GM12878 (cell line): ENCODE data around the gene WWTR1. TPM values are rescaled to one million over a fixed set of nuclear protein-coding genes. Genes with fewer than 3 reads are reported as not detected.

Source experiments
- ATAC-seq: fragments of 200-7000 bp; cut with Tn5 transposase; 3 replicates; pipeline ENCODE4 v1.9.1; 2020; ENCODE audit warnings: mild to moderate bottlenecking, moderate library complexity
- BruUV-seq: library from RNA; stranded (reverse); fragments of 400-500 nt; replicated peaks from 2 replicates; lab custom pipeline; 2021; lab: Mats Ljungman, UMichigan
- CTCF ChIA-PET: fragments of 300-600 bp; sonication (Branson Sonifier 250); formaldehyde crosslinking; extraction: SDS; loops from one replicate; lab custom pipeline; 2021; ENCODE audit warnings: inconsistent platforms; lab: Yijun Ruan, JAX
- POLR2A ChIA-PET: fragments of 350-600 bp; formaldehyde crosslinking; extraction: SDS; loops from one replicate; lab custom pipeline; 2021; ENCODE audit warnings: inconsistent platforms; lab: Charles Lee
- RAD21 ChIA-PET: fragments of 300-600 bp; sonication (Branson Sonifier 250); formaldehyde crosslinking; loops from one replicate; lab custom pipeline; 2023; ENCODE audit warnings: antibody characterized with exemption; ENCODE audit not compliant: unreplicated experiment; lab: Charles Lee
- SMC1A ChIA-PET: fragments of 300-600 bp; sonication (Branson Sonifier 250); formaldehyde crosslinking; loops from one replicate; lab custom pipeline; 2023; ENCODE audit not compliant: unreplicated experiment, uncharacterized antibody; lab: Charles Lee
- DNase-seq: peaks from one replicate; pipeline ENCODE4 v3.0.0-alpha.2; 2011; ENCODE audit warnings: low read depth, low spot score
- FAIRE-seq: peaks from 3 replicates; lab custom pipeline; 2011; peaks lifted over from hg19 to GRCh38; lab: Jason Lieb, UNC
- H2AFZ ChIP-seq: 2 replicates; pipeline ENCODE4 v1.6.0; 2011; ENCODE audit warnings: low read depth, low read length, control low read depth; ENCODE audit not compliant: control insufficient read depth
- H3K27ac ChIP-seq: 2 replicates; pipeline ENCODE4 v1.5.1; 2011; ENCODE audit warnings: control low read depth; ENCODE audit not compliant: control insufficient read depth, insufficient read depth
- H3K27me3 ChIP-seq, 2 experiments: replicated peaks in 1 of 2; 2 replicates each; pipeline versions ENCODE4 v1.6.0 to v1.6.1; 2011; ENCODE audit warnings: low read length in 1 of 2; ENCODE audit not compliant: control insufficient read depth in 2 of 2, insufficient read depth in 2 of 2
- H3K36me3 ChIP-seq, 2 experiments: 2 replicates each; pipeline ENCODE4 v1.5.1; 2011; ENCODE audit warnings: low read length in 1 of 2; ENCODE audit not compliant: control insufficient read depth in 2 of 2, insufficient read depth in 2 of 2
- H3K4me1 ChIP-seq: 2 replicates; pipeline ENCODE4 v1.6.1; 2011; ENCODE audit warnings: mild to moderate bottlenecking, low read length, moderate library complexity, mixed read lengths; ENCODE audit not compliant: control insufficient read depth, insufficient read depth
- H3K4me2 ChIP-seq: 2 replicates; pipeline ENCODE4 v1.6.0; 2011; ENCODE audit warnings: control low read depth; ENCODE audit not compliant: control insufficient read depth, insufficient read depth
- H3K4me3 ChIP-seq: fragments of 200-600 bp; sonication (generic); 2 replicates; pipeline ENCODE4 v1.5.1; 2016
- H3K79me2 ChIP-seq: 2 replicates; pipeline ENCODE4 v1.6.0; 2011; ENCODE audit warnings: low read length; ENCODE audit not compliant: control insufficient read depth, insufficient read depth
- H3K9ac ChIP-seq: 2 replicates; pipeline ENCODE4 v1.8.0; 2011; ENCODE audit warnings: low read length, control low read depth, mixed read lengths; ENCODE audit not compliant: control insufficient read depth, insufficient read depth
- H3K9me3 ChIP-seq: replicated peaks from 3 replicates; pipeline ENCODE4 v1.5.1; 2011; ENCODE audit warnings: mild to moderate bottlenecking, low read length; ENCODE audit not compliant: control insufficient read depth, insufficient read depth
- H4K20me1 ChIP-seq: 2 replicates; pipeline ENCODE4 v1.6.0; 2011; ENCODE audit not compliant: control insufficient read depth, insufficient read depth
- CREM ChIP-seq: IDR thresholded peaks from 2 replicates; pipeline ENCODE4 v1.6.1; 2014; ENCODE audit warnings: antibody characterized with exemption, low read depth
- EZH2 ChIP-seq: IDR thresholded peaks from 2 replicates; pipeline ENCODE4 v1.6.1; 2012; ENCODE audit warnings: low read depth, mild to moderate bottlenecking, control low read depth, inconsistent platforms, low read length, borderline replicate concordance; ENCODE audit not compliant: control insufficient read depth
- IKZF1 ChIP-seq: fragments of 450-650 bp; conservative IDR thresholded peaks from 2 replicates; pipeline ENCODE4 v1.6.1; 2017; ENCODE audit warnings: antibody characterized with exemption, mild to moderate bottlenecking
- IRF4 ChIP-seq: IDR thresholded peaks from 2 replicates; pipeline ENCODE4 v1.6.1; 2011; ENCODE audit warnings: low read depth, low read length
- JUNB ChIP-seq: IDR thresholded peaks from 2 replicates; pipeline ENCODE4 v1.6.1; 2016; ENCODE audit warnings: antibody characterized with exemption, mild to moderate bottlenecking
- MTA2 ChIP-seq: fragments of 450-650 bp; IDR thresholded peaks from 2 replicates; pipeline ENCODE4 v1.6.1; 2016; ENCODE audit warnings: low read depth, mild to moderate bottlenecking, moderate library complexity
- MYB ChIP-seq: fragments of 150-350 bp; IDR thresholded peaks from 2 replicates; pipeline ENCODE4 v1.6.1; 2014; ENCODE audit warnings: mild to moderate bottlenecking, low read depth, low read length, borderline replicate concordance
- NR2F1 ChIP-seq: fragments of 450-650 bp; conservative IDR thresholded peaks from 2 replicates; pipeline ENCODE4 v1.6.1; 2017; ENCODE audit warnings: mild to moderate bottlenecking
- PAX5 ChIP-seq: IDR thresholded peaks from 2 replicates; pipeline ENCODE4 v1.6.1; 2011; ENCODE audit warnings: low read depth, low read length, borderline replicate concordance
- RAD21 ChIP-seq: IDR thresholded peaks from 2 replicates; pipeline ENCODE4 v1.6.1; 2011; ENCODE audit warnings: mild to moderate bottlenecking, low read depth, low read length, moderate library complexity; ENCODE audit not compliant: insufficient read depth
- RELA ChIP-seq: fragments of 450-650 bp; IDR thresholded peaks from 2 replicates; pipeline ENCODE4 v1.8.0; 2014; ENCODE audit warnings: borderline replicate concordance; ENCODE audit not compliant: partially characterized antibody
- SUPT20H ChIP-seq: IDR thresholded peaks from 2 replicates; pipeline ENCODE4 v1.6.1; 2011; ENCODE audit warnings: low read depth, mild to moderate bottlenecking, low read length, moderate library complexity, borderline replicate concordance; ENCODE audit not compliant: control insufficient read depth
- ZSCAN29 ChIP-seq: fragments of 450-650 bp; IDR thresholded peaks from 2 replicates; pipeline ENCODE4 v1.6.1; 2017; ENCODE audit warnings: mild to moderate bottlenecking, moderate library complexity
- WGBS: methylation state at CpG from one replicate; pipeline ENCODE4 v1.1.6; 2016; ENCODE audit warnings: low lambda C conversion rate; ENCODE audit not compliant: insufficient replicate concordance, insufficient coverage; ENCODE audit errors: missing lambda C conversion rate; 5-methylcytosine and 5-hydroxymethylcytosine counted together
- in situ Hi-C: fragments of 300-500 bp; cut with MboI; formaldehyde crosslinking; loops from 9 replicates; pipeline ENCODE4 v1.14.3; 2018; ENCODE audit warnings: mixed read lengths
- intact Hi-C: fragments of 100-400 bp; cut with micrococcal nuclease; formaldehyde crosslinking; loops from one replicate; pipeline ENCODE4 v1.14.2; 2022; ENCODE audit not compliant: unreplicated experiment
- polyA plus RNA-seq, 11 experiments: library from polyadenylated mRNA; depleted of rRNA in 4 of 11; unstranded in 6 of 11; stranded (reverse) in 5 of 11; fragments of >200 nt; fragmentation: Nextera tagmentation in 4 of 11; fragmentation: Illumina TruSeq in 1 of 11; extraction: Ambion mirVana in 4 of 11; extraction: Trizol in 1 of 11; gene quantifications; 1 replicate in 1 of 11; 2 replicates in 10 of 11; pipeline versions ENCODE4 v1.2.1 to v1.2.3, GENCODE V29; 2011 to 2016; ENCODE audit warnings: inconsistent platforms in 2 of 11, missing spikeins in 2 of 11, low read depth in 1 of 11
- total RNA-seq, 4 experiments: library from RNA; depleted of rRNA in 3 of 4; stranded (reverse); fragments of >200 nt in 3 of 4; fragmentation: Illumina TruSeq in 1 of 4; extraction: Trizol in 1 of 4; gene quantifications; 2 replicates each; pipeline versions ENCODE4 v1.2.1 to v1.2.3, GENCODE V29; 2013 to 2021
- TF ChIP-seq, protein P1 (sequence below): fragments of 450-650 bp; IDR thresholded peaks from 2 replicates; pipeline ENCODE4 v1.6.1; 2017; ENCODE audit warnings: mild to moderate bottlenecking, moderate library complexity

The WWTR1 gene
- total and polyA plus RNA-seq, 10 of the 15 experiments (the other 5 are each of a cell fraction or from before 2014, with no cell fraction given), result 2.5 to 18.5 (median 5.8) TPM

DNA sequence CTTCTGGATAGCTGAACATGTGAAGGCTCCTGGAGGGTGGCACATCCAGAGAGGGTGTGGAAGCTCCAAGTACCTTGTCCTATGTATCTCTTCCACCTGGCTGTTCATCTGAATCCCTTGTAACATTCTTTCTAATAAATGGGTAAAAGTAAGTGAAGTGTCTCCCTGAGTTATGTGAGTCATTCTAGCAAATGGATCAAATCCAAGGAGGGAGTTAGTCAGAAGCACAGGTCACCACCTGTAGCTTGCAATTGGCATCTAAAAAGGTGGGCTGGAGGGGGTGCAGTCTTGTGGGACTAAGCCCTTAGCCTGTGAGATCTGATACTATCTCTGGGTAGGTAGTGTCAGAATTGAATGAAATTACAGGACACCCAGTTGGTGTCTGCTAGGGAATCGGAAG lies 71.0 kb downstream of the WWTR1 start:
- POLR2A ChIA-PET, result interaction anchor here (1.0 to 2.9 kb wide), 7 partner anchors 9 to 28 kb away, joined by 3 to 26 read pairs (median 6); no protein-coding TSS in a partner anchor
- ATAC-seq (no peak), DNase-seq (no peak), FAIRE-seq (no peak)
- SMC1A ChIA-PET, result interaction anchor here (0.8 to 7.2 kb wide), 11 partner anchors 8 to 130 kb away, joined by 3 to 197 read pairs (median 6); no protein-coding TSS in a partner anchor
- TF ChIP-seq PAX5 (no peak), EZH2 (no peak), IRF4 (no peak), IKZF1 (no peak), RELA (no peak), RAD21 (no peak), MYB (no peak), NR2F1 (no peak), MTA2 (no peak), CREM (no peak), JUNB (no peak), ZSCAN29 (no peak), SUPT20H (no peak)
- TF ChIP-seq, protein P1, sequence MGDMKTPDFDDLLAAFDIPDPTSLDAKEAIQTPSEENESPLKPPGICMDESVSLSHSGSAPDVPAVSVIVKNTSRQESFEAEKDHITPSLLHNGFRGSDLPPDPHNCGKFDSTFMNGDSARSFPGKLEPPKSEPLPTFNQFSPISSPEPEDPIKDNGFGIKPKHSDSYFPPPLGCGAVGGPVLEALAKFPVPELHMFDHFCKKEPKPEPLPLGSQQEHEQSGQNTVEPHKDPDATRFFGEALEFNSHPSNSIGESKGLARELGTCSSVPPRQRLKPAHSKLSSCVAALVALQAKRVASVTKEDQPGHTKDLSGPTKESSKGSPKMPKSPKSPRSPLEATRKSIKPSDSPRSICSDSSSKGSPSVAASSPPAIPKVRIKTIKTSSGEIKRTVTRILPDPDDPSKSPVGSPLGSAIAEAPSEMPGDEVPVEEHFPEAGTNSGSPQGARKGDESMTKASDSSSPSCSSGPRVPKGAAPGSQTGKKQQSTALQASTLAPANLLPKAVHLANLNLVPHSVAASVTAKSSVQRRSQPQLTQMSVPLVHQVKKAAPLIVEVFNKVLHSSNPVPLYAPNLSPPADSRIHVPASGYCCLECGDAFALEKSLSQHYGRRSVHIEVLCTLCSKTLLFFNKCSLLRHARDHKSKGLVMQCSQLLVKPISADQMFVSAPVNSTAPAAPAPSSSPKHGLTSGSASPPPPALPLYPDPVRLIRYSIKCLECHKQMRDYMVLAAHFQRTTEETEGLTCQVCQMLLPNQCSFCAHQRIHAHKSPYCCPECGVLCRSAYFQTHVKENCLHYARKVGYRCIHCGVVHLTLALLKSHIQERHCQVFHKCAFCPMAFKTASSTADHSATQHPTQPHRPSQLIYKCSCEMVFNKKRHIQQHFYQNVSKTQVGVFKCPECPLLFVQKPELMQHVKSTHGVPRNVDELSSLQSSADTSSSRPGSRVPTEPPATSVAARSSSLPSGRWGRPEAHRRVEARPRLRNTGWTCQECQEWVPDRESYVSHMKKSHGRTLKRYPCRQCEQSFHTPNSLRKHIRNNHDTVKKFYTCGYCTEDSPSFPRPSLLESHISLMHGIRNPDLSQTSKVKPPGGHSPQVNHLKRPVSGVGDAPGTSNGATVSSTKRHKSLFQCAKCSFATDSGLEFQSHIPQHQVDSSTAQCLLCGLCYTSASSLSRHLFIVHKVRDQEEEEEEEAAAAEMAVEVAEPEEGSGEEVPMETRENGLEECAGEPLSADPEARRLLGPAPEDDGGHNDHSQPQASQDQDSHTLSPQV, result no peak
- Histone ChIP-seq H4K20me1 (no peaks in the 10 kb centered on the region), H3K4me1 (peaks cover 36% of the 10 kb centered on the region), H3K27me3 (no peaks in the 10 kb centered on the region), H3K9ac (no peak overlapping the region), H3K4me2 (no peak overlapping the region), H2AFZ (no peak overlapping the region), H3K27ac (no peak overlapping the region), H3K4me3 (no peak overlapping the region), H3K36me3 (no peaks in the 10 kb centered on the region), H3K79me2 (peaks cover 2% of the 10 kb centered on the region), H3K9me3 (no peaks in the 10 kb centered on the region)
- in situ Hi-C loops (loop anchor here (25.0 kb wide), 1 partner anchor 1275 kb away; no protein-coding TSS in a partner anchor), intact Hi-C loops (no loop called here)
- RAD21 ChIA-PET, result interaction anchor here (0.7 to 6.5 kb wide), 10 partner anchors 11 to 184 kb away, joined by 3 to 77 read pairs (median 8); partner anchors contain the start of gene WWTR1
- no TSS peak for BruUV-seq
- WGBS, result 100% methylated on average over 1 of the region's 1 CpG
- CTCF ChIA-PET, result interaction anchor here (0.9 to 12.3 kb wide), 6 partner anchors 13 to 130 kb away, joined by 4 to 147 read pairs (median 6); partner anchors contain the start of gene WWTR1
